ENCODE results near the gene PRKG1. TPM values are rescaled to one million over a fixed set of nuclear protein-coding genes. Genes with fewer than 3 reads are reported as not detected.
A peak's percentile ranks its signal among the peaks of the same experiment; 100 is the strongest.
"Not testable (repeated sequence)": the region's sequence is repeated elsewhere in the genome, so short reads cannot be mapped to it uniquely, and the experiment has no call there.

The PRKG1 gene
- total and polyA plus RNA-seq, 4 donors = 26.2 to 199 (median 94.1) TPM

- H3K36me3 ChIP-seq (ENCODE audit: control insufficient read depth in 1 of 2, insufficient read depth in 2 of 2, low read length in 1 of 2) = no peaks in the 10 kb centered on the region
- intact Hi-C loops (cut with DNase I) = no loop called here
- DNase-seq (no peak), ATAC-seq (ENCODE audit: low FRiP score) (no peak)
- peaks cover 4 to 6% of the 10 kb centered on the region in 2 donors for H3K4me1 ChIP-seq (ENCODE audit: control insufficient read depth in 1 of 2, insufficient read depth in 2 of 2, low read length in 2 of 2)
- H3K27ac ChIP-seq (ENCODE audit: low read depth in 1 of 2, low read length in 2 of 2) = no peak overlapping the region
- H3K9me3 ChIP-seq (ENCODE audit: control insufficient read depth, low read length) = no peaks in the 10 kb centered on the region
- no peak overlapping the region for H3K4me3 ChIP-seq (ENCODE audit: low read length in 2 of 2)
- no peaks in the 10 kb centered on the region for H3K27me3 ChIP-seq (ENCODE audit: control insufficient read depth in 1 of 2, insufficient read depth in 2 of 2, low read length in 1 of 2)
- WGBS, 2 donors = 88 to 95% methylated on average over 2 of the region's 2 CpGs
These were observed 129.1 kb downstream of the PRKG1 start for GRCh38 chr10:51203359-51203758.

GRCh38 chr10:51204066-51204465 is 129.8 kb downstream of the PRKG1 start:
- ATAC-seq (ENCODE audit: low FRiP score) (no peak), DNase-seq (no peak)
- Histone ChIP-seq H3K9me3 (ENCODE audit: control insufficient read depth, low read length) (no peaks in the 10 kb centered on the region), H3K27me3 (ENCODE audit: control insufficient read depth in 1 of 2, insufficient read depth in 2 of 2, low read length in 1 of 2) (no peaks in the 10 kb centered on the region), H3K36me3 (ENCODE audit: control insufficient read depth in 1 of 2, insufficient read depth in 2 of 2, low read length in 1 of 2) (no peaks in the 10 kb centered on the region), H3K4me3 (ENCODE audit: low read length in 2 of 2) (no peak overlapping the region), H3K4me1 (ENCODE audit: control insufficient read depth in 1 of 2, insufficient read depth in 2 of 2, low read length in 2 of 2) (peaks cover 4 to 6% of the 10 kb centered on the region in 2 donors), H3K27ac (ENCODE audit: low read depth in 1 of 2, low read length in 2 of 2) (no peak overlapping the region)
- 20 to 45% methylated on average over 2 of the region's 2 CpGs for WGBS, 2 donors
- intact Hi-C loops (cut with DNase I) = no loop called here

GRCh38 chr10:51204701-51205100 is 130.4 kb downstream of the PRKG1 start:
- Histone ChIP-seq H3K27me3 (ENCODE audit: control insufficient read depth in 1 of 2, insufficient read depth in 2 of 2, low read length in 1 of 2) (no peaks in the 10 kb centered on the region), H3K36me3 (ENCODE audit: control insufficient read depth in 1 of 2, insufficient read depth in 2 of 2, low read length in 1 of 2) (no peaks in the 10 kb centered on the region), H3K4me1 (ENCODE audit: control insufficient read depth in 1 of 2, insufficient read depth in 2 of 2, low read length in 2 of 2) (peaks cover 0 to 3% of the 10 kb centered on the region in 2 donors), H3K9me3 (ENCODE audit: control insufficient read depth, low read length) (no peaks in the 10 kb centered on the region), H3K4me3 (ENCODE audit: low read length in 2 of 2) (no peak overlapping the region), H3K27ac (ENCODE audit: low read depth in 1 of 2, low read length in 2 of 2) (no peak overlapping the region)
- intact Hi-C loops (cut with DNase I) = no loop called here
- DNase-seq = no peak
- ATAC-seq (ENCODE audit: low FRiP score) = no peak

GRCh38 chr10:51206500-51206899 is 132.2 kb downstream of the PRKG1 start:
- intact Hi-C loops (cut with DNase I) = no loop called here
- no peak overlapping the region for H3K27ac ChIP-seq (ENCODE audit: low read depth in 1 of 2, low read length in 2 of 2)
- no peaks in the 10 kb centered on the region for H3K27me3 ChIP-seq (ENCODE audit: control insufficient read depth in 1 of 2, insufficient read depth in 2 of 2, low read length in 1 of 2)
- no peak overlapping the region for H3K4me3 ChIP-seq (ENCODE audit: low read length in 2 of 2)
- ATAC-seq (ENCODE audit: low FRiP score) (peak; percentile 46), DNase-seq (no peak)
- WGBS, 2 donors = 53 to 61% methylated on average over 1 of the region's 1 CpG
- H3K36me3 ChIP-seq (ENCODE audit: control insufficient read depth in 1 of 2, insufficient read depth in 2 of 2, low read length in 1 of 2) = no peaks in the 10 kb centered on the region
- H3K9me3 ChIP-seq (ENCODE audit: control insufficient read depth, low read length) = no peaks in the 10 kb centered on the region
- peaks cover 0 to 3% of the 10 kb centered on the region in 2 donors for H3K4me1 ChIP-seq (ENCODE audit: control insufficient read depth in 1 of 2, insufficient read depth in 2 of 2, low read length in 2 of 2)

GRCh38 chr10:51212937-51213336 is 138.7 kb downstream of the PRKG1 start:
- H3K4me1 ChIP-seq (ENCODE audit: control insufficient read depth in 1 of 2, insufficient read depth in 2 of 2, low read length in 2 of 2); DNase-seq; ATAC-seq (ENCODE audit: low FRiP score); H3K27me3 ChIP-seq (ENCODE audit: control insufficient read depth in 1 of 2, insufficient read depth in 2 of 2, low read length in 1 of 2); H3K36me3 ChIP-seq (ENCODE audit: control insufficient read depth in 1 of 2, insufficient read depth in 2 of 2, low read length in 1 of 2); H3K27ac ChIP-seq (ENCODE audit: low read depth in 1 of 2, low read length in 2 of 2); intact Hi-C loops (cut with DNase I); H3K9me3 ChIP-seq (ENCODE audit: control insufficient read depth, low read length); H3K4me3 ChIP-seq (ENCODE audit: low read length in 2 of 2): not testable (repeated sequence)
- 97 to 100% methylated on average over 3 of the region's 5 CpGs for WGBS, 2 donors

GRCh38 chr10:51214207-51215196 is 140.2 kb downstream of the PRKG1 start:
- no peak for DNase-seq
- H3K4me3 ChIP-seq (ENCODE audit: low read length in 2 of 2) = no peak overlapping the region
- H3K9me3 ChIP-seq (ENCODE audit: control insufficient read depth, low read length) = no peaks in the 10 kb centered on the region
- ATAC-seq (ENCODE audit: low FRiP score) = no peak
- peaks cover 4 to 7% of the 10 kb centered on the region in 2 donors for H3K4me1 ChIP-seq (ENCODE audit: control insufficient read depth in 1 of 2, insufficient read depth in 2 of 2, low read length in 2 of 2)
- no peaks in the 10 kb centered on the region for H3K36me3 ChIP-seq (ENCODE audit: control insufficient read depth in 1 of 2, insufficient read depth in 2 of 2, low read length in 1 of 2)
- peak overlapping the region in 1 of 2 donors; percentile 44 for H3K27ac ChIP-seq (ENCODE audit: low read depth in 1 of 2, low read length in 2 of 2)
- intact Hi-C loops (cut with DNase I) = no loop called here
- H3K27me3 ChIP-seq (ENCODE audit: control insufficient read depth in 1 of 2, insufficient read depth in 2 of 2, low read length in 1 of 2) = no peaks in the 10 kb centered on the region
- 54 to 58% methylated on average over 11 of the region's 11 CpGs for WGBS, 2 donors

GRCh38 chr10:51215951-51216834 is 141.9 kb downstream of the PRKG1 start:
- H3K36me3 ChIP-seq (ENCODE audit: control insufficient read depth in 1 of 2, insufficient read depth in 2 of 2, low read length in 1 of 2) = no peaks in the 10 kb centered on the region
- H3K4me3 ChIP-seq (ENCODE audit: low read length in 2 of 2) = no peak overlapping the region
- no peak overlapping the region for H3K27ac ChIP-seq (ENCODE audit: low read depth in 1 of 2, low read length in 2 of 2)
- WGBS, 2 donors = 72 to 82% methylated on average over 3 of the region's 3 CpGs
- intact Hi-C loops (cut with DNase I) = no loop called here
- H3K4me1 ChIP-seq (ENCODE audit: control insufficient read depth in 1 of 2, insufficient read depth in 2 of 2, low read length in 2 of 2) = peaks cover 4 to 7% of the 10 kb centered on the region in 2 donors
- ATAC-seq (ENCODE audit: low FRiP score) (no peak), DNase-seq (no peak)
- H3K9me3 ChIP-seq (ENCODE audit: control insufficient read depth, low read length) = no peaks in the 10 kb centered on the region
- H3K27me3 ChIP-seq (ENCODE audit: control insufficient read depth in 1 of 2, insufficient read depth in 2 of 2, low read length in 1 of 2) = no peaks in the 10 kb centered on the region

GRCh38 chr10:51217505-51217904 is 143.2 kb downstream of the PRKG1 start:
- Histone ChIP-seq H3K27me3 (ENCODE audit: control insufficient read depth in 1 of 2, insufficient read depth in 2 of 2, low read length in 1 of 2) (no peaks in the 10 kb centered on the region), H3K9me3 (ENCODE audit: control insufficient read depth, low read length) (no peaks in the 10 kb centered on the region), H3K27ac (ENCODE audit: low read depth in 1 of 2, low read length in 2 of 2) (no peak overlapping the region), H3K4me3 (ENCODE audit: low read length in 2 of 2) (no peak overlapping the region), H3K36me3 (ENCODE audit: control insufficient read depth in 1 of 2, insufficient read depth in 2 of 2, low read length in 1 of 2) (no peaks in the 10 kb centered on the region), H3K4me1 (ENCODE audit: control insufficient read depth in 1 of 2, insufficient read depth in 2 of 2, low read length in 2 of 2) (peaks cover 4 to 7% of the 10 kb centered on the region in 2 donors)
- no peak for ATAC-seq (ENCODE audit: low FRiP score)
- intact Hi-C loops (cut with DNase I) = no loop called here
- DNase-seq = no peak
- WGBS, 2 donors = 48 to 56% methylated on average over 1 of the region's 1 CpG
